Measurements from ENCODE around the gene FUZ.

GRCh38 chr19:49850221-49850486, 37.1 kb upstream of the FUZ start:
- TF ChIP-seq CTCF (IDR thresholded peaks at IDR 0.05) = no peak
- TF ChIP-seq POLR2A (IDR thresholded peaks at IDR 0.05) = no peak
